HK-2 (cell line): ENCODE measurements around the gene APBA1.

Experiments used
- DNase-seq: peaks from one replicate; pipeline ENCODE4 v3.0.0-alpha.2; 2018; ENCODE audit not compliant: unreplicated experiment

APBA1 gene

GRCh38 chr9:69657269-69657668 is 14.9 kb downstream of the APBA1 start:
- no peak for DNase-seq

GRCh38 chr9:69655065-69655464 is 17.1 kb downstream of the APBA1 start:
- no peak for DNase-seq

GRCh38 chr9:69653261-69653660 is 18.9 kb downstream of the APBA1 start:
- DNase-seq = no peak

- no peak for DNase-seq
Observed at GRCh38 chr9:69649566-69650250, 22.5 kb downstream of the APBA1 start.

GRCh38 chr9:69647804-69648203 is 24.4 kb downstream of the APBA1 start:
- no peak for DNase-seq

GRCh38 chr9:69646810-69647209 is 25.4 kb downstream of the APBA1 start:
- DNase-seq = no peak

GRCh38 chr9:69645488-69645887 is 26.7 kb downstream of the APBA1 start:
- DNase-seq = no peak

GRCh38 chr9:69643098-69643497 is 29.1 kb downstream of the APBA1 start:
- DNase-seq = no peak

GRCh38 chr9:69637817-69638200 is 34.4 kb downstream of the APBA1 start:
- no peak for DNase-seq

- DNase-seq = no peak
Observed at GRCh38 chr9:69637193-69637816, 34.9 kb downstream of the APBA1 start.

GRCh38 chr9:69633716-69634115 is 38.5 kb downstream of the APBA1 start:
- DNase-seq = no peak

GRCh38 chr9:69632768-69633167 is 39.4 kb downstream of the APBA1 start:
- no peak for DNase-seq

GRCh38 chr9:69627281-69627680 is 44.9 kb downstream of the APBA1 start:
- DNase-seq = no peak

- no peak for DNase-seq
Observed at GRCh38 chr9:69623276-69623675, 48.9 kb downstream of the APBA1 start.

GRCh38 chr9:69622676-69623075 is 49.5 kb downstream of the APBA1 start:
- DNase-seq = no peak

- DNase-seq = no peak
Observed at GRCh38 chr9:69621730-69622460, 50.3 kb downstream of the APBA1 start.

- DNase-seq = no peak
Observed at GRCh38 chr9:69620731-69621130, 51.4 kb downstream of the APBA1 start.

GRCh38 chr9:69619233-69619632 is 52.9 kb downstream of the APBA1 start:
- DNase-seq = no peak

GRCh38 chr9:69617006-69617405 is 55.2 kb downstream of the APBA1 start:
- no peak for DNase-seq

- no peak for DNase-seq
Observed at GRCh38 chr9:69615880-69616279, 56.3 kb downstream of the APBA1 start.

GRCh38 chr9:69611221-69611620 is 61.0 kb downstream of the APBA1 start:
- no peak for DNase-seq

- DNase-seq = no peak
Observed at GRCh38 chr9:69609156-69609555, 63.0 kb downstream of the APBA1 start.

- DNase-seq = no peak
Observed at GRCh38 chr9:69606089-69606488, 66.1 kb downstream of the APBA1 start.
